ENCODE measurements around the gene TSPOAP1. TPM values are rescaled to one million over a fixed set of nuclear protein-coding genes. Genes with fewer than 3 reads are reported as not detected.

Gene TSPOAP1
- total RNA-seq, 1 donor, result 0.86 TPM

DNA sequence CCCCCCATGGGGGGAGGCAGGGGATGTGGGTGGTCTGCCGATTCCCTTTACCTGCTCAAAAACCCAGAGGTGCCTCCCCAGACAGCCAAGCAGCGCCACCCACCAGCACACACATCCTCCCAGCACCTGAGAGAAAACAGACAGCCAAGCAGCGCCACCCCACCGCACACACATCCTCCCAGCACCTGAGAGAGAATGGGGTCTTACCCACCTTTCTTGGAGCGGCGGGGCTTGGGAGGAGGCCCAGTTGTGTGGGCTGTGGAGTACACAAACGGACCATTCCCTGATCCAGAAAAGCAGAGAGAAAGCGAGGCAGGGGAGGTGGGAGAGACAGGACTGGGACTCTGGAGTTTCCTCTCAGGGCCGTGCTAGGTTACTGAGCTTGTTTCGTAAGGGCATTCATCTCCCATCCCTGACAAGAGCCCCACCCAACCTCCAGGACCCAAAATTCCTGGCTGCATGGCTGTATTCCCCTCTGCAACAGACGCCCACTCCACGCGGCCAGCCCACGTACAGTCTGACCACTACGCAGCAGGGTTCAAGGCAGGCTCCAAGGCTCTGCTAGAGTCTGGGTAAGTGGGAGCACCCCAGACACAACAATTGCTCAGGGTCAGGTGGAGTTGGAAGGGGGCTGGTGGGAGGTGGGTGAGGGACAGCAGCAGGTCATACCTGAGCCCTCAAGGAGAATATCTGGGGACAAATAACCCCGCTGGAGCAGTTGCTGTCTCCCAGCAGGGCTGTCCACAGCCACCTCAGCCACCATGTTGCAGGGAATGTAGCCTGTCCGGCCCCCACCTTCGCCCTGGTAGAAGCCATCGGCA lies 22.3 kb downstream of the TSPOAP1 start:
- TF ChIP-seq, protein P1, sequence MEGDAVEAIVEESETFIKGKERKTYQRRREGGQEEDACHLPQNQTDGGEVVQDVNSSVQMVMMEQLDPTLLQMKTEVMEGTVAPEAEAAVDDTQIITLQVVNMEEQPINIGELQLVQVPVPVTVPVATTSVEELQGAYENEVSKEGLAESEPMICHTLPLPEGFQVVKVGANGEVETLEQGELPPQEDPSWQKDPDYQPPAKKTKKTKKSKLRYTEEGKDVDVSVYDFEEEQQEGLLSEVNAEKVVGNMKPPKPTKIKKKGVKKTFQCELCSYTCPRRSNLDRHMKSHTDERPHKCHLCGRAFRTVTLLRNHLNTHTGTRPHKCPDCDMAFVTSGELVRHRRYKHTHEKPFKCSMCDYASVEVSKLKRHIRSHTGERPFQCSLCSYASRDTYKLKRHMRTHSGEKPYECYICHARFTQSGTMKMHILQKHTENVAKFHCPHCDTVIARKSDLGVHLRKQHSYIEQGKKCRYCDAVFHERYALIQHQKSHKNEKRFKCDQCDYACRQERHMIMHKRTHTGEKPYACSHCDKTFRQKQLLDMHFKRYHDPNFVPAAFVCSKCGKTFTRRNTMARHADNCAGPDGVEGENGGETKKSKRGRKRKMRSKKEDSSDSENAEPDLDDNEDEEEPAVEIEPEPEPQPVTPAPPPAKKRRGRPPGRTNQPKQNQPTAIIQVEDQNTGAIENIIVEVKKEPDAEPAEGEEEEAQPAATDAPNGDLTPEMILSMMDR (IDR thresholded peaks at IDR 0.05; ENCODE audit: insufficient read depth, low read depth, low read length), result no peak
- no peak for DNase-seq (ENCODE audit: low read depth)
- no peak overlapping the region for H3K4me3 ChIP-seq (ENCODE audit: low read depth, low read length)

DNA sequence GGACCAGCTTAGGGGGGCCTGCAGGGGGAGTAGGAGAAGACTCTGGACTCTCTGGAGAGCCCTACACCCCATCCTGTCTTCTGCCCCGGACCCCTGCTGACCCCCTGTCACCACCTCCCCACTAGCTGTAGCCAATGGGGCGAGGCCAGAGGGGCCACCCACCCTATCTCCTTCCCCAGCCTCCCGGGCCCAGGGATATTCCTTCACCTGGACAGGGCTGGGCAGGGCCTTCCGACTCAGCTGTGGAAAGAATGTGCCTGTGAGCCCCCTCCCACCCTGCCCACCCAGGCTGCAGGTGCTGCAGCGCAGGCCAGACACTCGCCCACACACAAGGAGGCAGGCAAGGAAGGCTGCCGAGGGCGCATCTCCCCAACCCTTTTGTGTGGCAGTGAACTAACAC lies 23.0 kb downstream of the TSPOAP1 start:
- H3K4me3 ChIP-seq (ENCODE audit: low read depth, low read length), result no peak overlapping the region
- DNase-seq (ENCODE audit: low read depth), result no peak
- TF ChIP-seq, protein P1 (IDR thresholded peaks at IDR 0.05; ENCODE audit: insufficient read depth, low read depth, low read length), result no peak

DNA sequence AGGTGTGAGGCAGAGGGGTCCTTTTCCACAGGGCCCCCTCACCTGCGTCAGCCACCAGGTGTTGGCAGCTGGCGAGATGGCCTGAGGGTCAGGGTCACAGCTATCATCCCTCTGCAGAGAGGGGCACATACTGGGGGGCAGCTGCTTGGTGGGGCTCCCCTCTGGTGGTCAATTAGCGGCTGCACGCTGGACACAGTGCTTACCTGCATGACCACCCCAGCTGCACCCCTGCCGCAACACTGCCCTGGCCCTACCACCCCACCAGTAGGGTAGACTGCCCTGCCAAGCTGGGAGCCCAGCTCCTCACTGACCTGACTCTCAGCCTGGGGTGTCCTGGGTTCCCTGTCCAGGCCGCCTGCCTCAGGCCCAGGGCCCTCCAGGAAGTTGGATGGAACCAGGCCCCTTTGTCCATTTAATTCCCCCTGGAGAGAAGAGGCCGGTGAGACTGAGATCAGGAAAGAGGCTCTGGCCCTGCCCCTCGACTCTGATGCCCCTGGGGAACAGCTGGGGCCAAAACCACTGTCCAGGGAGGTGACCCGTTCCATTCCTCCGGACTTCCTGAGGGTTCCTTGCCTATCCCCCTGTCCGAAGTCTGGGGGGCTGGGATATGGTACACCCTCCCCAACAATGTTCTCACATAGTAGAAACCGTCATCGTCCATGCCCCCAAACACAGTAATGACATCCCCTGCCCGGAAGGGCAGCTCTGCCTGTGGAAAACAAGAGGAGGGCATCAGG lies 23.7 kb downstream of the TSPOAP1 start:
- TF ChIP-seq, protein P1 (IDR thresholded peaks at IDR 0.05; ENCODE audit: insufficient read depth, low read depth, low read length), result no peak
- no peak for DNase-seq (ENCODE audit: low read depth)
- no peak overlapping the region for H3K4me3 ChIP-seq (ENCODE audit: low read depth, low read length)

DNA sequence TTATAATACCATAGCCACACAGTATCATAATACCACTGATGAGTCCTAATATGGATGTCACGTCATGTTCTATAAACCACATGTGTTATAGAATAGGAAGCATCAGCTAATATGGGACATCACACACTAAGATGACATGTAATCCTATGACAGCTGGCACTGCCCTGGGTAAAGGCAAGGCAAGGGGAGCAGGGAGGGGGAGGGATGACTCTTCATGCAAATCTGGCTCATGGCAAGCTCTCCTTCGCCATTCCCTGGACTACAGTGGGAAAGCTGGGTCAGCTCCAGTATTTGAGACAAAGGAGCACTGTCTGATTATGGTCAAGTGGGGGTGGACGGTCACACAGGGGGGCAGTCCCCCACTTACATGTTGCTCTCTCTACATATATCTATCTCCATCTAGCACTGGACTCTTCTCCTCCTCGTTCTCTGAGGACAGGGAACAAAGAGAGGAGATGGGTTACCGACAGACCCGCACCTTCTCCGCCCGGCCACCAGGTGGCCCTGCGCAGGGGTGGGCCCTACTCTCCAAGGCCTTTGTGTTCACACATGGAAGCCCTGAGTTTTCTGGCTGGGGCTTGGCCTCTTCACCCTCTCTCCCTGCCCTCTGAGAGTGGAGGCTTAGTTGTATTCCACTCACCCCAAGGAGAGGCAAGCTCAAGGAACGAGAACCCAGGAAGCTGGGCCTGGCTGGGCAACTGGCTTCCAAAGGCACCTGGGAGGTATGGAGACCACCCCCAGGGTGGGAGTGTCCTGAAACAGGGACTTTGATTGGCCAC lies 24.4 kb downstream of the TSPOAP1 start:
- H3K4me3 ChIP-seq (ENCODE audit: low read depth, low read length), result no peak overlapping the region
- DNase-seq (ENCODE audit: low read depth), result peak; percentile 23
- TF ChIP-seq, protein P1 (IDR thresholded peaks at IDR 0.05; ENCODE audit: insufficient read depth, low read depth, low read length), result peak; percentile 77

DNA sequence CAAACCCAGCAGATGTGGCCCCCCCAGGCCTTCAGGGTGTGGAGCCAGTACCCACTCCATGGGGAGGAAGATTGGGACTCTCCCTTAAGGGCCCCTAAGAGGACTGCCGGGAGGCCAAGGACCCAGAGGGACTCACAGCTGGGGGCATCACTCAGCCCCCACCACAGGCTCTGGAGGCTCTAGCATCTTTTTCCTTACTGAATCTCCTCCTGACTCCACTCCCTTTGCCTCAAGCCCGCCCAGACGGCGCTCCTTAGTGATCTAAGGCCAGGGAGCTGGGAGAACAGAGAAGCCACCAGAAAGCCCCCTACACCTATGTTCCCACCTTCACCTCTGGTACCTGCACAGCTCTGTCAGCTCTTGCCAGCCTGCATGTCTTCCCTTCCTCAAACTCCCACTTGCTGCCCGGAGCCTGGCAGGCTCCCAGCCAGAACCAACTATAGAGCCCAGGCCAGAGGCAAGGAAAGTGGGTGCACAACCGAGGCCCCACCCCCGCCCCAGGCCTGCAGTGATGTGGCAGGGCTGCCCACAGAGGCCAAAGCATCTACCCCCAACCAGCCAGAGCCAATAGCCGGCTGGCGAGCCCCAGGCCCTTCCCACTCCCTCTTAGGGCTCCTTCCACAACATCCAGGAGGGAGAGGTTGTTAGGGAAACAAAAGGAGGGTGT lies 25.5 kb downstream of the TSPOAP1 start:
- no peak for DNase-seq (ENCODE audit: low read depth)
- no peak overlapping the region for H3K4me3 ChIP-seq (ENCODE audit: low read depth, low read length)
- TF ChIP-seq, protein P1 (IDR thresholded peaks at IDR 0.05; ENCODE audit: insufficient read depth, low read depth, low read length), result no peak
